Tibial artery (tissue), 4 donors: ENCODE results near the gene DUS2.

Experiments
- DNase-seq, 2 donors: peaks; one replicate each; pipeline ENCODE4 v3.0.0-alpha.2; 2019
- H3K27ac ChIP-seq, 2 donors: fragments of 200-600 bp; sonication (generic) in 1 of 2; 1 replicate in 1 of 2; 2 replicates in 1 of 2; pipeline ENCODE4 v1.5.1; 2018 to 2019; ENCODE audit warnings: mild to moderate bottlenecking in 1 of 2
- H3K27me3 ChIP-seq, 2 donors: fragments of 200-600 bp; sonication (generic) in 1 of 2; one replicate each; pipeline versions ENCODE4 v1.5.1 to v1.6.0; 2016 to 2019
- H3K36me3 ChIP-seq, 3 donors: fragments of 200-600 bp; sonication (generic) in 2 of 3; one replicate each; pipeline ENCODE4 v1.5.1; 2016 to 2019; ENCODE audit warnings: mild to moderate bottlenecking in 2 of 3
- H3K4me1 ChIP-seq, 4 donors: fragments of 200-600 bp; sonication (generic) in 2 of 4; 1 replicate in 3 of 4; 2 replicates in 1 of 4; pipeline ENCODE4 v1.5.1; 2016 to 2019
- H3K4me3 ChIP-seq, 2 donors: fragments of 200-600 bp; sonication (generic) in 1 of 2; 1 replicate in 1 of 2; 2 replicates in 1 of 2; pipeline ENCODE4 v1.5.1; 2018 to 2019; ENCODE audit warnings: mild to moderate bottlenecking in 2 of 2
- H3K9me3 ChIP-seq, 3 donors: fragments of 200-600 bp; sonication (generic) in 1 of 3; one replicate each; pipeline ENCODE4 v1.5.1; 2016 to 2019
- CTCF ChIP-seq, 2 experiments: fragments of 200-600 bp in 1 of 2; fragments of 450-650 bp in 1 of 2; IDR thresholded peaks; one replicate each; pipeline ENCODE4 v1.5.1; 2017 to 2019; ENCODE audit warnings: antibody characterized with exemption in 2 of 2, mild to moderate bottlenecking in 1 of 2, moderate library complexity in 1 of 2
- intact Hi-C: fragments of 100-400 bp; cut with DNase I; formaldehyde crosslinking; loops from one replicate; pipeline ENCODE4 v1.15.0; 2023; ENCODE audit warnings: low total_unique reads

The DUS2 gene

GRCh38 chr16:68022728-68023537, at the start of gene DUS2, which contains the start of gene DDX28:
Gene DUS2, plus strand, starts transcription at chr16:68023284. Its CDS starts 14,740 bp downstream, at chr16:68038024.
Gene DDX28, minus strand, starts transcription at chr16:68023232. Its CDS starts 30 bp downstream, at chr16:68023202.
- TF ChIP-seq CTCF (IDR thresholded peaks at IDR 0.05): peak in 1 of 2 experiments; percentile 12
- Histone ChIP-seq H3K9me3 (no peaks in the 10 kb centered on the region), H3K4me3 (peak within 1 kb of the TSS; percentile 73 to 99), H3K4me1 (peaks cover 3 to 29% (median 19%) of the 10 kb centered on the region in 4 donors), H3K27ac (peak within 1 kb of the TSS; percentile 79 to 84), H3K27me3 (no peaks in the 10 kb centered on the region), H3K36me3 (peaks cover 0 to 14% (median 3%) of the 10 kb centered on the region in 3 donors)
- intact Hi-C loops: no loop called here
- DNase-seq: peak; percentile 89 to 94

- Histone ChIP-seq H3K9me3 (no peaks in the 10 kb centered on the region), H3K27ac (no peak overlapping the region), H3K36me3 (no peaks in the 10 kb centered on the region), H3K27me3 (peaks cover 0 to 19% of the 10 kb centered on the region in 2 donors), H3K4me1 (no peaks in the 10 kb centered on the region), H3K4me3 (no peak overlapping the region)
- intact Hi-C loops: no loop called here
- TF ChIP-seq CTCF (IDR thresholded peaks at IDR 0.05): no peak
- DNase-seq: no peak
Observed at GRCh38 chr16:67975321-67976105, 47.6 kb upstream of the DUS2 start.

- no peaks in the 10 kb centered on the region for H3K9me3 ChIP-seq
- H3K27ac ChIP-seq: no peak overlapping the region
- no peak overlapping the region for H3K4me3 ChIP-seq
- DNase-seq: no peak
- no peaks in the 10 kb centered on the region for H3K36me3 ChIP-seq
- TF ChIP-seq CTCF (IDR thresholded peaks at IDR 0.05): no peak
- H3K27me3 ChIP-seq: peaks cover 0 to 24% of the 10 kb centered on the region in 2 donors
- no peaks in the 10 kb centered on the region for H3K4me1 ChIP-seq
- intact Hi-C loops: no loop called here
Observed at GRCh38 chr16:67976205-67976604, 46.9 kb upstream of the DUS2 start.

- Histone ChIP-seq H3K27me3 (peaks cover 0 to 24% of the 10 kb centered on the region in 2 donors), H3K36me3 (no peaks in the 10 kb centered on the region), H3K4me1 (no peaks in the 10 kb centered on the region), H3K9me3 (no peaks in the 10 kb centered on the region), H3K27ac (no peak overlapping the region), H3K4me3 (no peak overlapping the region)
- no peak for TF ChIP-seq CTCF (IDR thresholded peaks at IDR 0.05)
- no peak for DNase-seq
- intact Hi-C loops: no loop called here
Observed at GRCh38 chr16:67977005-67977404, 46.1 kb upstream of the DUS2 start.

- Histone ChIP-seq H3K4me3 (no peak overlapping the region), H3K36me3 (no peaks in the 10 kb centered on the region)
- DNase-seq: no peak
Observed at GRCh38 chr16:67977469-67978227, 45.4 kb upstream of the DUS2 start.

More at GRCh38 chr16:67977469-67978227, 45.4 kb upstream of the DUS2 start:
- no peak for TF ChIP-seq CTCF (IDR thresholded peaks at IDR 0.05)
- Histone ChIP-seq H3K4me1 (no peaks in the 10 kb centered on the region), H3K9me3 (no peaks in the 10 kb centered on the region), H3K27me3 (peaks cover 0 to 27% of the 10 kb centered on the region in 2 donors), H3K27ac (no peak overlapping the region)
- intact Hi-C loops: no loop called here
